ENCODE results near the gene LAMC1.

DNA sequence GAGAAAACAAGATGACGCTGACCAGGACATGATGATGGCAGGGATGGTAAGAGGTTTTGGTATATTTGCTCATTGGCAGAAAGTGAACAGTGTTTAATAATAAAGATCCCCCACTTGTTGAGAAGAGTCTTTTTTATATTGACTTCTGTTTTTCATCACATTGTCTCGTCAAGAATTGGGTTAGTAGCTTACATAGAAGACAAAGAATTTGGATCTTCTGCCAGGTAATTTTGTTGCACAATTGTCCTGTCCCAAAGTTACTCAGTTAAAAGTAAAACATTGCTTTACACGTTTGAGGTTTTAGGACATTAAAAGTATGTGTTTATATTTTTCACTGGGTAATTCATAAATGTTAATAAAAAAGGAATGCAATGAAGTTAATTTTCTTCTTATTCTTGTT lies 114.6 kb downstream of the LAMC1 start:
- TF ChIP-seq, protein P1, sequence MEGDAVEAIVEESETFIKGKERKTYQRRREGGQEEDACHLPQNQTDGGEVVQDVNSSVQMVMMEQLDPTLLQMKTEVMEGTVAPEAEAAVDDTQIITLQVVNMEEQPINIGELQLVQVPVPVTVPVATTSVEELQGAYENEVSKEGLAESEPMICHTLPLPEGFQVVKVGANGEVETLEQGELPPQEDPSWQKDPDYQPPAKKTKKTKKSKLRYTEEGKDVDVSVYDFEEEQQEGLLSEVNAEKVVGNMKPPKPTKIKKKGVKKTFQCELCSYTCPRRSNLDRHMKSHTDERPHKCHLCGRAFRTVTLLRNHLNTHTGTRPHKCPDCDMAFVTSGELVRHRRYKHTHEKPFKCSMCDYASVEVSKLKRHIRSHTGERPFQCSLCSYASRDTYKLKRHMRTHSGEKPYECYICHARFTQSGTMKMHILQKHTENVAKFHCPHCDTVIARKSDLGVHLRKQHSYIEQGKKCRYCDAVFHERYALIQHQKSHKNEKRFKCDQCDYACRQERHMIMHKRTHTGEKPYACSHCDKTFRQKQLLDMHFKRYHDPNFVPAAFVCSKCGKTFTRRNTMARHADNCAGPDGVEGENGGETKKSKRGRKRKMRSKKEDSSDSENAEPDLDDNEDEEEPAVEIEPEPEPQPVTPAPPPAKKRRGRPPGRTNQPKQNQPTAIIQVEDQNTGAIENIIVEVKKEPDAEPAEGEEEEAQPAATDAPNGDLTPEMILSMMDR (IDR thresholded peaks at IDR 0.05), result no peak
- no peak for TF ChIP-seq POLR2A (IDR thresholded peaks at IDR 0.05)
